Smooth muscle cell (in vitro differentiated cells): ENCODE measurements around the gene RASL10A. TPM values are rescaled to one million over a fixed set of nuclear protein-coding genes. Genes with fewer than 3 reads are reported as not detected.

Experiments
- DNase-seq: peaks from one replicate; lab custom pipeline; 2025; ENCODE audit not compliant: unreplicated experiment; lab: John Stamatoyannopoulos, UW
- H2AFZ ChIP-seq: fragments of 200-600 bp; sonication (generic); 2 replicates; pipeline ENCODE4 v1.6.0; 2016; ENCODE audit warnings: antibody characterized with exemption, low read depth, mild to moderate bottlenecking
- H3F3A ChIP-seq: fragments of 200-600 bp; sonication (generic); 2 replicates; pipeline ENCODE4 v1.6.0; 2017; ENCODE audit warnings: antibody characterized with exemption, low read depth
- H3K27ac ChIP-seq: fragments of 200-600 bp; sonication (generic); 2 replicates; pipeline ENCODE4 v1.5.1; 2016; ENCODE audit warnings: low read depth, mild to moderate bottlenecking
- H3K27me3 ChIP-seq: fragments of 200-600 bp; sonication (generic); 2 replicates; pipeline ENCODE4 v1.6.1; 2016; ENCODE audit warnings: low read depth, mild to moderate bottlenecking
- H3K36me3 ChIP-seq: fragments of 200-600 bp; sonication (generic); 2 replicates; pipeline ENCODE4 v1.5.1; 2016; ENCODE audit warnings: low read depth
- H3K4me1 ChIP-seq: fragments of 200-600 bp; sonication (generic); 2 replicates; pipeline ENCODE4 v1.5.1; 2016; ENCODE audit warnings: low read depth
- H3K4me2 ChIP-seq: fragments of 200-600 bp; sonication (generic); 2 replicates; pipeline ENCODE4 v1.6.0; 2016; ENCODE audit warnings: mild to moderate bottlenecking
- H3K4me3 ChIP-seq: fragments of 200-600 bp; sonication (generic); 2 replicates; pipeline ENCODE4 v1.5.1; 2016; ENCODE audit warnings: mild to moderate bottlenecking
- H3K79me2 ChIP-seq: fragments of 200-600 bp; sonication (generic); 2 replicates; pipeline ENCODE4 v1.6.0; 2016; ENCODE audit warnings: low read depth, mild to moderate bottlenecking
- H3K9ac ChIP-seq: fragments of 200-600 bp; sonication (generic); 2 replicates; pipeline ENCODE4 v1.6.0; 2016; ENCODE audit warnings: low read depth
- H3K9me3 ChIP-seq: fragments of 200-600 bp; sonication (generic); replicated peaks from 2 replicates; pipeline ENCODE4 v1.5.1; 2016; ENCODE audit warnings: low read depth
- H4K20me1 ChIP-seq: fragments of 200-600 bp; sonication (generic); 2 replicates; pipeline ENCODE4 v1.6.0; 2016; ENCODE audit warnings: low read depth
- WGBS: methylation state at CpG from one replicate; pipeline ENCODE4 v1.1.7; 2016; ENCODE audit warnings: low lambda C conversion rate; 5-methylcytosine and 5-hydroxymethylcytosine counted together
- polyA plus RNA-seq: library from polyadenylated mRNA; unstranded; fragments of >200 nt; fragmentation: Nextera tagmentation; extraction: Ambion mirVana; gene quantifications from 2 replicates; pipeline ENCODE4 v1.2.1, GENCODE V29; 2016
- total RNA-seq: library from RNA; depleted of rRNA; stranded (reverse); fragments of >200 nt; gene quantifications from 2 replicates; pipeline ENCODE4 v1.2.3, GENCODE V29; 2014
- TF ChIP-seq, protein P1 (sequence below): fragments of 200-600 bp; sonication (generic); IDR thresholded peaks from 2 replicates; pipeline ENCODE4 v1.5.1; 2017; ENCODE audit warnings: borderline replicate concordance, mild to moderate bottlenecking, antibody characterized with exemption; ENCODE audit not compliant: insufficient read depth, poor library complexity, severe bottlenecking

The RASL10A gene
- total and polyA plus RNA-seq, 2 experiments from 2014 or later, result not detected

DNA sequence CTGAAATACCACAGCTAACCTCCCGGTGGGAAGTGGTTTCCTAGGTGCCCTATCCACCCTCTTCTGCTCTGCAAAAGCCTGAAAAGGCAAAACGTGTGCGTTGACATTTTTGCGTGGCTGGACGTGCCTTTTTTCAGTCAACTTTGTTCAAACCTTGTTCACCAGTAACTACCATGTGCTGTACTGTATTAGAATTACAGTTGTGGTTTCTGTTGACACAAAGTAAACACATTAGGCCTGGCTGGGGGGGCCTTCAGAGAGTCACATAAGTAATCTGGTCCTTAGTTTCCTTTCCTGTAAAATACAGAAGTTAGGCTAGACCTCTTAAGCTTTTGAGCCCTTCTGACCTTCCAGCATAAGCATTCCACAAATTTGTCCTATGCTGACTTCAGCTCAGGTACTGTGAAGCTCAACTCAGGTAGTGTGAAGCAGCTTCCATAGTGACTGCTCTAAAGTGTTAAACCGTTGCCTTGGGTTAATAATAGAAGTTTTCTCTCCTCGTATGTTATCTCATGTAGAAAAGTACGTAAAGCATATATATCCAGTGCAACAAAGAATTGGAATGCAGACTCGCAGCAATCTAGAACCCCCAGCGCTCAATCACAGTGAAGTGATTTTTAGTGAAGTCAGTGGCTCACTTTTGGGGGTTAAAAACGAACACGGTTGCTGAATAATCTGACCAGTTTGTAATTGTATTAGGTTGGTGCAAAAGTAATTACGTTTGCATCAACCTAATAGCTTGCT is 45.6 kb downstream of the RASL10A start:
- H3K9me3 ChIP-seq, result no peaks in the 10 kb centered on the region
- no peaks in the 10 kb centered on the region for H3K27me3 ChIP-seq
- 23% methylated on average over 13 of the region's 13 CpGs for WGBS
- peak overlapping the region; percentile 83 for H3K4me3 ChIP-seq
- H3K4me1 ChIP-seq, result peaks cover 43% of the 10 kb centered on the region
- H3K36me3 ChIP-seq, result peaks cover 13% of the 10 kb centered on the region
- H3F3A ChIP-seq, result peaks cover 11% of the 10 kb centered on the region
- peak overlapping the region; percentile 99 for H3K4me2 ChIP-seq
- peak overlapping the region; percentile 100 for H3K9ac ChIP-seq
- DNase-seq, result no peak
- H3K27ac ChIP-seq, result peak overlapping the region; percentile 99
- TF ChIP-seq, protein P1, sequence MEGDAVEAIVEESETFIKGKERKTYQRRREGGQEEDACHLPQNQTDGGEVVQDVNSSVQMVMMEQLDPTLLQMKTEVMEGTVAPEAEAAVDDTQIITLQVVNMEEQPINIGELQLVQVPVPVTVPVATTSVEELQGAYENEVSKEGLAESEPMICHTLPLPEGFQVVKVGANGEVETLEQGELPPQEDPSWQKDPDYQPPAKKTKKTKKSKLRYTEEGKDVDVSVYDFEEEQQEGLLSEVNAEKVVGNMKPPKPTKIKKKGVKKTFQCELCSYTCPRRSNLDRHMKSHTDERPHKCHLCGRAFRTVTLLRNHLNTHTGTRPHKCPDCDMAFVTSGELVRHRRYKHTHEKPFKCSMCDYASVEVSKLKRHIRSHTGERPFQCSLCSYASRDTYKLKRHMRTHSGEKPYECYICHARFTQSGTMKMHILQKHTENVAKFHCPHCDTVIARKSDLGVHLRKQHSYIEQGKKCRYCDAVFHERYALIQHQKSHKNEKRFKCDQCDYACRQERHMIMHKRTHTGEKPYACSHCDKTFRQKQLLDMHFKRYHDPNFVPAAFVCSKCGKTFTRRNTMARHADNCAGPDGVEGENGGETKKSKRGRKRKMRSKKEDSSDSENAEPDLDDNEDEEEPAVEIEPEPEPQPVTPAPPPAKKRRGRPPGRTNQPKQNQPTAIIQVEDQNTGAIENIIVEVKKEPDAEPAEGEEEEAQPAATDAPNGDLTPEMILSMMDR, result no peak
- H3K79me2 ChIP-seq, result peaks cover 81% of the 10 kb centered on the region
- no peak overlapping the region for H2AFZ ChIP-seq
- peaks cover 64% of the 10 kb centered on the region for H4K20me1 ChIP-seq

- Histone ChIP-seq H3K36me3 (peaks cover 6% of the 10 kb centered on the region), H3K9me3 (no peaks in the 10 kb centered on the region), H3K27ac (peak overlapping the region; percentile 99), H3K9ac (peak overlapping the region; percentile 100), H2AFZ (no peak overlapping the region), H3K4me2 (peak overlapping the region; percentile 99), H3K79me2 (peaks cover 75% of the 10 kb centered on the region), H3K4me1 (peaks cover 43% of the 10 kb centered on the region), H4K20me1 (peaks cover 57% of the 10 kb centered on the region), H3K4me3 (peak overlapping the region; percentile 83), H3K27me3 (no peaks in the 10 kb centered on the region), H3F3A (peaks cover 11% of the 10 kb centered on the region)
- WGBS, result under 1% methylated on average over 14 of the region's 14 CpGs
- DNase-seq, result no peak
- TF ChIP-seq, protein P1, result no peak
Measured at GRCh38 chr22:29269230-29269604, 46.3 kb downstream of the RASL10A start.

DNA sequence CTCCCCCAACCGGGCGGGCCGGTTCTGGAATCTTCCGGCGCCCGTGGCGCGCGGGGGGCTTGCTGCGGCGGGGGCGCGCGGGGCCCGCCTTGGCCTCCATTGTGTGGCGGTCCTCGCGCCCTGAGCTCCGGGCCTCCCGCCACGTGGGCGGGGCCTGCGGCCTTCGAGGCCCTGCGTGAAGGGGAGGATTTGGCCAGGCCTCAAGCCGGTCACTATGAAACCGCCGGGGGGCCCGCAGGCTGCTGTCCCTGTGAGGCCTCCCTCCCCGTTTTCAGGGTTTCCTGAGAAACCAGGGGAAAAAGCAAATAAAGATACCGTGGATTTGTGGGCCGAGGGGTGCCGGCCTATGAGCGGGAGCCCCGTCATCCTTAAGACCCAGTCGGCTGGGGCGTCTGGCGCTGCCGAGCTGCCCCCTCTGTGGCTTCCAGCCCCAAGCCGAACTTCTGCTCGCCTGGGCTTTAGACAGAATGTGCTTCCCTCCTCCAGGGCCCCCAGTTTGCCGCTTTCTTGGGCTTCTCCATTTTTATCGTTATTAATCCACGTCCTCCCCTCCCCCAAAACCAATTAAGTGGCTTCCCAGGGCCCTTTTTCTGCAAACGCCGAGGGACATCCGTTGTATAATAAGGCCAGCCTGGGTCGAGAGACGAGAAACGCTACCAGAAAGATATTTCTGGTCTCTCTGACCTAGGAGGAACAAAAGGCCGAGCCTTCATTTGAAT is 46.8 kb downstream of the RASL10A start:
- WGBS, result under 1% methylated on average over 49 of the region's 51 CpGs
- peaks cover 51% of the 10 kb centered on the region for H4K20me1 ChIP-seq
- H3K4me2 ChIP-seq, result peak overlapping the region; percentile 99
- H3K4me3 ChIP-seq, result peak overlapping the region; percentile 83
- no peaks in the 10 kb centered on the region for H3K9me3 ChIP-seq
- H3K27me3 ChIP-seq, result no peaks in the 10 kb centered on the region
- peaks cover 11% of the 10 kb centered on the region for H3F3A ChIP-seq
- peak overlapping the region; percentile 100 for H3K9ac ChIP-seq
- peaks cover 69% of the 10 kb centered on the region for H3K79me2 ChIP-seq
- H3K27ac ChIP-seq, result peak overlapping the region; percentile 99
- TF ChIP-seq, protein P1, result no peak
- DNase-seq, result peak; percentile 79
- peaks cover under 1% of the 10 kb centered on the region for H3K36me3 ChIP-seq
- peaks cover 43% of the 10 kb centered on the region for H3K4me1 ChIP-seq
- no peak overlapping the region for H2AFZ ChIP-seq
